Measurements from ENCODE around the gene IL20. TPM values are rescaled to one million over a fixed set of nuclear protein-coding genes. Genes with fewer than 3 reads are reported as not detected.

IL20 gene
- polyA plus RNA-seq, 1 donor (not counting 4 experiments of a cell fraction or from before 2014, with no cell fraction given) = 4.7 TPM

- FAIRE-seq = no peak
- Histone ChIP-seq H3K4me1 (ENCODE audit: control insufficient read depth, extremely low read depth, insufficient read depth, low read length) (peaks cover 52% of the 10 kb centered on the region), H3K4me2 (ENCODE audit: control insufficient read depth, extremely low read depth, insufficient read depth, low read depth, low read length) (no peak overlapping the region), H2AFZ (ENCODE audit: control insufficient read depth, low read length) (no peak overlapping the region), H3K36me3 (ENCODE audit: control insufficient read depth in 2 of 2, extremely low read depth in 1 of 2, insufficient read depth in 2 of 2, low read length in 2 of 2) (peaks cover 0 to 11% of the 10 kb centered on the region in 2 experiments), H3K79me2 (ENCODE audit: control insufficient read depth, insufficient read depth, low read length) (no peaks in the 10 kb centered on the region), H3K27ac (ENCODE audit: control insufficient read depth, insufficient read depth, low read length) (no peak overlapping the region), H3K27me3 (ENCODE audit: control insufficient read depth, extremely low read depth, insufficient read depth, low read length) (no peaks in the 10 kb centered on the region), H4K20me1 (ENCODE audit: control insufficient read depth, extremely low read depth, insufficient read depth, low read length) (no peaks in the 10 kb centered on the region), H3K9ac (ENCODE audit: control insufficient read depth, extremely low read depth, insufficient read depth, low read length) (no peak overlapping the region), H3K4me3 (ENCODE audit: control insufficient read depth in 2 of 3, extremely low read depth in 1 of 3, insufficient read depth in 2 of 3, low read depth in 1 of 3, low read length in 3 of 3) (no peak overlapping the region), H3K9me1 (ENCODE audit: control insufficient read depth, extremely low read depth, insufficient read depth, low read length) (no peaks in the 10 kb centered on the region), H3K9me3 (ENCODE audit: control insufficient read depth, low read depth, low read length) (no peaks in the 10 kb centered on the region)
- no peak for TF ChIP-seq CTCF (optimal IDR thresholded peaks at IDR 0.05 in 1 of 3, IDR thresholded peaks at IDR 0.05 in 1 of 3, conservative IDR thresholded peaks at IDR 0.05 in 1 of 3; ENCODE audit: extremely low read depth in 1 of 3, insufficient read depth in 2 of 3, low read length in 3 of 3)
- no peak for DNase-seq (ENCODE audit: low read depth, low spot score)
- dilution Hi-C loops (cut with MboI; ENCODE audit: extremely low pct_ligation_motif_present, low sequenced_read_pairs) = no loop called here
Observed at GRCh38 chr1:206900149-206900548, 34.7 kb downstream of the IL20 start.

- dilution Hi-C loops (cut with MboI; ENCODE audit: extremely low pct_ligation_motif_present, low sequenced_read_pairs) = no loop called here
- TF ChIP-seq CTCF (optimal IDR thresholded peaks at IDR 0.05 in 1 of 3, IDR thresholded peaks at IDR 0.05 in 1 of 3, conservative IDR thresholded peaks at IDR 0.05 in 1 of 3; ENCODE audit: extremely low read depth in 1 of 3, insufficient read depth in 2 of 3, low read length in 3 of 3) (no peak), EZH2 (IDR thresholded peaks at IDR 0.05; ENCODE audit: low read length) (no peak)
- DNase-seq (ENCODE audit: low read depth, low spot score) (no peak), FAIRE-seq (no peak)
- Histone ChIP-seq H3K4me1 (ENCODE audit: control insufficient read depth, extremely low read depth, insufficient read depth, low read length) (peaks cover 48% of the 10 kb centered on the region), H4K20me1 (ENCODE audit: control insufficient read depth, extremely low read depth, insufficient read depth, low read length) (no peaks in the 10 kb centered on the region), H3K27ac (ENCODE audit: control insufficient read depth, insufficient read depth, low read length) (no peak overlapping the region), H3K9me3 (ENCODE audit: control insufficient read depth, low read depth, low read length) (no peaks in the 10 kb centered on the region), H3K9me1 (ENCODE audit: control insufficient read depth, extremely low read depth, insufficient read depth, low read length) (no peaks in the 10 kb centered on the region), H3K4me3 (ENCODE audit: control insufficient read depth in 2 of 3, extremely low read depth in 1 of 3, insufficient read depth in 2 of 3, low read depth in 1 of 3, low read length in 3 of 3) (no peak overlapping the region), H3K79me2 (ENCODE audit: control insufficient read depth, insufficient read depth, low read length) (no peaks in the 10 kb centered on the region), H3K9ac (ENCODE audit: control insufficient read depth, extremely low read depth, insufficient read depth, low read length) (no peak overlapping the region), H3K27me3 (ENCODE audit: control insufficient read depth, extremely low read depth, insufficient read depth, low read length) (no peaks in the 10 kb centered on the region), H3K4me2 (ENCODE audit: control insufficient read depth, extremely low read depth, insufficient read depth, low read depth, low read length) (no peak overlapping the region), H3K36me3 (ENCODE audit: control insufficient read depth in 2 of 2, extremely low read depth in 1 of 2, insufficient read depth in 2 of 2, low read length in 2 of 2) (peaks cover 0 to 15% of the 10 kb centered on the region in 2 experiments), H2AFZ (ENCODE audit: control insufficient read depth, low read length) (no peak overlapping the region)
Observed at GRCh38 chr1:206901944-206902343, 36.5 kb downstream of the IL20 start.

All from keratinocyte (primary cell).